ENCODE results near the gene LIN7B.

- TF ChIP-seq GABPA (IDR thresholded peaks at IDR 0.05; ENCODE audit: low read depth) (no peak), ZBTB33 (IDR thresholded peaks at IDR 0.05; ENCODE audit: borderline replicate concordance, low read depth) (no peak), TAF1 (IDR thresholded peaks at IDR 0.05; ENCODE audit: borderline replicate concordance, low read depth, low read length) (no peak), POLR2AphosphoS5 (IDR thresholded peaks at IDR 0.05; ENCODE audit: low read depth, low read length) (no peak), RAD21 (IDR thresholded peaks at IDR 0.05; ENCODE audit: low read length) (no peak), CHD2 (IDR thresholded peaks at IDR 0.05; ENCODE audit: low read length, partially characterized antibody) (no peak), CTCF (IDR thresholded peaks at IDR 0.05) (no peak), MEF2A (IDR thresholded peaks at IDR 0.05; ENCODE audit: borderline replicate concordance, low read depth) (no peak), EZH2phosphoT487 (IDR thresholded peaks at IDR 0.05; ENCODE audit: borderline replicate concordance, low read depth) (no peak), RFX5 (IDR thresholded peaks at IDR 0.05; ENCODE audit: low read length) (no peak), RCOR1 (IDR thresholded peaks at IDR 0.05; ENCODE audit: low read length) (no peak)
Observed at GRCh38 chr19:49109051-49109450, 5.1 kb upstream of the LIN7B start.
